PFSK-1 (cell line): ENCODE results near the gene MYO5B.

Source experiments
- FOXP2 ChIP-seq: optimal IDR thresholded peaks from 2 replicates; pipeline ENCODE3; 2011; ENCODE audit warnings: borderline replicate concordance, control low read depth, inconsistent platforms; ENCODE audit not compliant: insufficient read depth; ENCODE audit errors: extremely low read length, extremely low read depth
- POLR2AphosphoS5 ChIP-seq: IDR thresholded peaks from 2 replicates; pipeline ENCODE4 v1.6.1; 2012; ENCODE audit warnings: low read depth, mild to moderate bottlenecking, control low read depth, low read length, moderate library complexity
- SIN3A ChIP-seq: IDR thresholded peaks from 2 replicates; pipeline ENCODE4 v1.6.1; 2012; ENCODE audit warnings: mild to moderate bottlenecking, low read length, moderate library complexity, borderline replicate concordance; ENCODE audit not compliant: insufficient read depth
- TAF1 ChIP-seq: IDR thresholded peaks from 2 replicates; pipeline ENCODE4 v1.6.1; 2012; ENCODE audit warnings: low read length, control low read depth, borderline replicate concordance; ENCODE audit not compliant: insufficient read depth
- TF ChIP-seq, protein P1 (sequence below), 2 experiments: IDR thresholded peaks; 2 replicates each; pipeline versions ENCODE4 v1.6.1 to v1.8.0; 2011 to 2012; ENCODE audit warnings: low read depth in 2 of 2, low read length in 2 of 2, control low read depth in 1 of 2, inconsistent platforms in 1 of 2, mild to moderate bottlenecking in 1 of 2, moderate library complexity in 1 of 2; ENCODE audit not compliant: insufficient read depth in 1 of 2

MYO5B gene

GRCh38 chr18:50119296-50119695 is 75.7 kb downstream of the MYO5B start:
- TF ChIP-seq FOXP2 (no peak), SIN3A (no peak), POLR2AphosphoS5 (no peak), TAF1 (no peak)
- TF ChIP-seq, protein P1, sequence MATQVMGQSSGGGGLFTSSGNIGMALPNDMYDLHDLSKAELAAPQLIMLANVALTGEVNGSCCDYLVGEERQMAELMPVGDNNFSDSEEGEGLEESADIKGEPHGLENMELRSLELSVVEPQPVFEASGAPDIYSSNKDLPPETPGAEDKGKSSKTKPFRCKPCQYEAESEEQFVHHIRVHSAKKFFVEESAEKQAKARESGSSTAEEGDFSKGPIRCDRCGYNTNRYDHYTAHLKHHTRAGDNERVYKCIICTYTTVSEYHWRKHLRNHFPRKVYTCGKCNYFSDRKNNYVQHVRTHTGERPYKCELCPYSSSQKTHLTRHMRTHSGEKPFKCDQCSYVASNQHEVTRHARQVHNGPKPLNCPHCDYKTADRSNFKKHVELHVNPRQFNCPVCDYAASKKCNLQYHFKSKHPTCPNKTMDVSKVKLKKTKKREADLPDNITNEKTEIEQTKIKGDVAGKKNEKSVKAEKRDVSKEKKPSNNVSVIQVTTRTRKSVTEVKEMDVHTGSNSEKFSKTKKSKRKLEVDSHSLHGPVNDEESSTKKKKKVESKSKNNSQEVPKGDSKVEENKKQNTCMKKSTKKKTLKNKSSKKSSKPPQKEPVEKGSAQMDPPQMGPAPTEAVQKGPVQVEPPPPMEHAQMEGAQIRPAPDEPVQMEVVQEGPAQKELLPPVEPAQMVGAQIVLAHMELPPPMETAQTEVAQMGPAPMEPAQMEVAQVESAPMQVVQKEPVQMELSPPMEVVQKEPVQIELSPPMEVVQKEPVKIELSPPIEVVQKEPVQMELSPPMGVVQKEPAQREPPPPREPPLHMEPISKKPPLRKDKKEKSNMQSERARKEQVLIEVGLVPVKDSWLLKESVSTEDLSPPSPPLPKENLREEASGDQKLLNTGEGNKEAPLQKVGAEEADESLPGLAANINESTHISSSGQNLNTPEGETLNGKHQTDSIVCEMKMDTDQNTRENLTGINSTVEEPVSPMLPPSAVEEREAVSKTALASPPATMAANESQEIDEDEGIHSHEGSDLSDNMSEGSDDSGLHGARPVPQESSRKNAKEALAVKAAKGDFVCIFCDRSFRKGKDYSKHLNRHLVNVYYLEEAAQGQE (IDR thresholded peaks at IDR 0.05; ENCODE audit: insufficient read depth in 1 of 2, low read depth in 2 of 2, low read length in 2 of 2), result no peak

DNA sequence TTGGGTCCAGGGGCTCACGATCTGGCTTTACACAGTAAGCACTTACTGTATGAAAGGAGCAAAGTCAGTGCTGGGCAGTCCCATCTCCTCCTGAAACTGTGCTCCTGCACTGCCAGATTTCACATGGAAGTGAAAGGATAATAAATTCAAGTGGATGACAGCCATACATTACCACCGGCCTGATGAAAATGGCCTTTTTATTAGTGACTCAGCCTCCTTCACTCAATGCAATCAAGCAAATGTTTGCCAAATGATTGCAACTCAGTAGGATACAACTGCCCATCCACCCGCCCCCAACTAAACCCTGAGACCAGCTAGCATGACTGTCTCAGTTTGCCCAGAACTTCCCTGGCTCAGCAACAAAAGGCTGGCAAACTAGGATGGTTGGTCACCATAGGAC is 77.1 kb downstream of the MYO5B start:
- TF ChIP-seq, protein P1 (IDR thresholded peaks at IDR 0.05; ENCODE audit: insufficient read depth in 1 of 2, low read depth in 2 of 2, low read length in 2 of 2), result no peak
- TF ChIP-seq TAF1 (no peak), SIN3A (no peak), FOXP2 (no peak), POLR2AphosphoS5 (no peak)

DNA sequence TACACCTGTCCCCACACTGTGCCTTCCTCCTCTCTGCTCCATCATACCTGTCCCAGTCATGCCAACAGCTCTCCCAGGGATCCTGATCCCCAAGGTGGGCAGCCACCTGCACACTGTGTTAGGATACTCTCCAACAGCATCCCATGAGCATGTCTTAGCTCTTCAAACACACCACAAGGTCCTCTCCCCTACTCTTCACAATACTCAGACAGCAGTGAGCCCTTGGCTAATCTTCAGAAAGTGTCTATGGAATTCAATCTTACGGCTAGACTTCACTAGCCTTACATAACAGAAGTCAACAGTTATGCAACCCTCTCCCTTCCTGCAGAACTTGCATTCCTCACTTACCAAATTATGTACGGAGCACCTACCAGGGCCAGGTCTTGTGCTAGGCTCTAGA is 79.9 kb downstream of the MYO5B start:
- TF ChIP-seq POLR2AphosphoS5 (no peak), SIN3A (no peak), FOXP2 (no peak), TAF1 (no peak)
- TF ChIP-seq, protein P1 (IDR thresholded peaks at IDR 0.05; ENCODE audit: insufficient read depth in 1 of 2, low read depth in 2 of 2, low read length in 2 of 2), result no peak

DNA sequence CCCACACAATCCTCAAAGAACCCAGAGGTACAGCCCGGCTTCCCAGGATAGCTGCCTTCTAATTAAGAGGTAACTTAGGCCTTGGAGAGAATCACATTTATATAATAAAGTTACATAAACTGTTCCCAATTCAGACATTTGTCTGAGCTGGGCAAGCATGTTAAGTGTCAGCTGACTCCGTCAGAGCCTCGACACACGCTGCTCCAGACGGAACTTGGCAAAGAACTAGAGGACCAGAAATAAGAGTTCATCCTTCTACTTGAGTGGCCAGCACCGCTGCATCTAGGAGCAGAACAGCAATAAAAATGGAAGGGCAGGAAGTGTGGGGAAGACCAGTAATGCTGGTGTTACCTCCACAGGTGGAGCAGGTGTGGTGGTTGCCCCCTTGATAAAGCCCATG is 80.5 kb downstream of the MYO5B start:
- no peak for TF ChIP-seq POLR2AphosphoS5
- TF ChIP-seq, protein P1 (IDR thresholded peaks at IDR 0.05; ENCODE audit: insufficient read depth in 1 of 2, low read depth in 2 of 2, low read length in 2 of 2), result no peak
- no peak for TF ChIP-seq SIN3A
- no peak for TF ChIP-seq FOXP2

GRCh38 chr18:50113726-50114125 is 81.2 kb downstream of the MYO5B start:
- no peak for TF ChIP-seq POLR2AphosphoS5
- TF ChIP-seq, protein P1 (IDR thresholded peaks at IDR 0.05; ENCODE audit: insufficient read depth in 1 of 2, low read depth in 2 of 2, low read length in 2 of 2), result no peak
- TF ChIP-seq TAF1, result no peak
- no peak for TF ChIP-seq SIN3A
- no peak for TF ChIP-seq FOXP2
